OCI-LY3 (cell line): ENCODE measurements around the gene HIGD1C.

Experiments
- H2AFZ ChIP-seq: fragments of 200-600, 300-600 bp; shearing (Covaris generic); 2 replicates; pipeline ENCODE4 v1.6.0; 2014; ENCODE audit warnings: antibody characterized with exemption, low read depth, low read length
- H3K27ac ChIP-seq: fragments of 200-600, 300-600 bp; sonication (generic); 2 replicates; pipeline ENCODE4 v1.5.1; 2014; ENCODE audit warnings: mild to moderate bottlenecking, low read length, moderate library complexity, mixed read lengths
- H3K27me3 ChIP-seq: fragments of 200-600, 300-600 bp; sonication (generic); 2 replicates; pipeline ENCODE4 v1.6.1; 2014; ENCODE audit warnings: low read depth, low read length, mixed read lengths
- H3K36me3 ChIP-seq: fragments of 200-600, 300-600 bp; sonication (generic); replicated peaks from 2 replicates; pipeline ENCODE3; 2014; ENCODE audit warnings: low read depth, low read length, mixed read lengths
- H3K4me1 ChIP-seq: fragments of 300-600, 200-600 bp; sonication (generic); 2 replicates; pipeline ENCODE4 v1.6.1; 2014; ENCODE audit warnings: low read length, mixed read lengths
- H3K4me2 ChIP-seq: fragments of 200-600, 300-600 bp; sonication (generic); 2 replicates; pipeline ENCODE4 v1.6.1; 2014; ENCODE audit warnings: low read length, mixed read lengths
- H3K4me3 ChIP-seq: fragments of 300-600, 200-600 bp; sonication (generic); 2 replicates; pipeline ENCODE4 v1.5.1; 2014; ENCODE audit warnings: antibody characterized with exemption, mild to moderate bottlenecking, low read length, moderate library complexity
- H3K79me2 ChIP-seq: fragments of 300-600, 200-600 bp; shearing (Covaris generic); 2 replicates; pipeline ENCODE4 v1.6.1; 2014; ENCODE audit warnings: mild to moderate bottlenecking, low read length, mixed read lengths
- H3K9ac ChIP-seq: fragments of 300-600, 200-600 bp; shearing (Covaris generic); 2 replicates; pipeline ENCODE4 v1.6.0; 2014; ENCODE audit warnings: mild to moderate bottlenecking, low read length, moderate library complexity
- H3K9me3 ChIP-seq: fragments of 200-600, 300-600 bp; shearing (Covaris generic); 2 replicates; pipeline ENCODE4 v1.6.1; 2014; ENCODE audit warnings: low read length, mixed read lengths; ENCODE audit not compliant: insufficient read depth
- H4K20me1 ChIP-seq: fragments of 200-600, 300-600 bp; sonication (generic); 2 replicates; pipeline ENCODE4 v1.6.1; 2016; ENCODE audit warnings: low read length, mixed read lengths; ENCODE audit not compliant: insufficient read depth
- EZH2phosphoT487 ChIP-seq: fragments of 200-600 bp; shearing (Covaris generic); IDR thresholded peaks from 2 replicates; pipeline ENCODE4 v1.6.1; 2018; ENCODE audit warnings: antibody characterized with exemption, mixed run types, low read depth
- TF ChIP-seq, protein P1 (sequence below): fragments of 200-600, 300-600 bp; sonication (generic); IDR thresholded peaks from 2 replicates; pipeline ENCODE4 v1.5.1; 2014; ENCODE audit warnings: antibody characterized with exemption, low read length, low read depth

Gene HIGD1C

DNA sequence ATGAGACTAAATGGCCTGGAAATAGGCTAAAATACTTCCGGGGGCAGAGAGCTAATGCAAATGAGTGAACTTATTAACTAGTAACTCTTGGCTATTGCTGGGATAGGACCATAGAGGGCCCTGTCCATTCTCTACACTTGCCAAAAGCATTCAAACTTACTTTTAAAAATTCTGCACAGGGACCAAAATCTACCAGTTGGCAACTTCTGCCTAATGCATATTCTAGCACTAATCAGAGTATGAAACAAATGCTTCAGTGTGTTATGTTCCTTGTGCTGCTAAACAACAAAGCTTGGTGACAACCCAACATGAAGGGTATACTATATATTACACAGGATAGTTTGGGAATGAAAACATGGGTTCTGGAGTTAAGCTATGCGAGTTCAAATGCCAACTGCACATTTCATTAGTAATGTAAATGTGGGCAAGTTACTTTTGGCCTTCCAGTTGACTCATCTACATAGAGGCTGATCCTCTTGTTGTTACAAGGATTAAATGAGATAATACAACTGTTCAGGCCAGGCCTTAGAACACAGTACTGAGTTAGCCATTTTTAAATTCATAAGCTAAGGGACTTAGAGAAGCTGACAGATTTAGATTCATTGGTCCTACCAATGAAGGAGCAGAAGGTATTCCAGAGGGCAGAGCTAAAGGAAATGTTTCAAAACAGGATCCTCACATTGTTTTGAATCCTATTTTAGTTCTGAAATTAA, 32.4 kb downstream of the HIGD1C start:
- Histone ChIP-seq H3K4me1 (peaks cover 9% of the 10 kb centered on the region), H3K36me3 (peaks cover 29% of the 10 kb centered on the region), H3K27me3 (no peaks in the 10 kb centered on the region), H3K27ac (no peak overlapping the region), H3K4me3 (no peak overlapping the region), H3K4me2 (no peak overlapping the region), H3K9ac (no peak overlapping the region), H3K79me2 (no peaks in the 10 kb centered on the region), H2AFZ (no peak overlapping the region), H4K20me1 (no peaks in the 10 kb centered on the region), H3K9me3 (no peaks in the 10 kb centered on the region)
- TF ChIP-seq, protein P1, sequence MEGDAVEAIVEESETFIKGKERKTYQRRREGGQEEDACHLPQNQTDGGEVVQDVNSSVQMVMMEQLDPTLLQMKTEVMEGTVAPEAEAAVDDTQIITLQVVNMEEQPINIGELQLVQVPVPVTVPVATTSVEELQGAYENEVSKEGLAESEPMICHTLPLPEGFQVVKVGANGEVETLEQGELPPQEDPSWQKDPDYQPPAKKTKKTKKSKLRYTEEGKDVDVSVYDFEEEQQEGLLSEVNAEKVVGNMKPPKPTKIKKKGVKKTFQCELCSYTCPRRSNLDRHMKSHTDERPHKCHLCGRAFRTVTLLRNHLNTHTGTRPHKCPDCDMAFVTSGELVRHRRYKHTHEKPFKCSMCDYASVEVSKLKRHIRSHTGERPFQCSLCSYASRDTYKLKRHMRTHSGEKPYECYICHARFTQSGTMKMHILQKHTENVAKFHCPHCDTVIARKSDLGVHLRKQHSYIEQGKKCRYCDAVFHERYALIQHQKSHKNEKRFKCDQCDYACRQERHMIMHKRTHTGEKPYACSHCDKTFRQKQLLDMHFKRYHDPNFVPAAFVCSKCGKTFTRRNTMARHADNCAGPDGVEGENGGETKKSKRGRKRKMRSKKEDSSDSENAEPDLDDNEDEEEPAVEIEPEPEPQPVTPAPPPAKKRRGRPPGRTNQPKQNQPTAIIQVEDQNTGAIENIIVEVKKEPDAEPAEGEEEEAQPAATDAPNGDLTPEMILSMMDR = no peak
- TF ChIP-seq EZH2phosphoT487 = no peak

DNA sequence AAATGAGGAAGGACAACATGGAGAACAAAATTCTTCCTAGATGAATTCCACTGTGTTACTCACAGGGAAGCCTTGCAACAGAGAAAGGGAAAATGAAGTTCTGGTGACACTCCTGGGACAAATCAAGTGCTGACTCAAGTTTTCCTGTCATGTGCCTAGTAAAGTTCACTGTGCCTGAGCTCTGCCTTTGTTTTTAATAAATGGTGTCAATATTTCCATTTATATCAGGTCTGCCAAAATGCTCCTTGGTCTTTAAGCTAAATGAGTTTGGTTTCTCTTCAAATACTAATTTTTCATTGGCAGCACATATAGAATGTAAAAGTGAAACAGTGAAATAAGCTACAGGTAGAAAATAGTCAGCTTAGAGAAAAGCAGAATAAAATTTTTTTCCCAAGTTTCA, 33.0 kb downstream of the HIGD1C start:
- TF ChIP-seq EZH2phosphoT487 = no peak
- TF ChIP-seq, protein P1 = no peak
- Histone ChIP-seq H3K79me2 (no peaks in the 10 kb centered on the region), H3K9ac (no peak overlapping the region), H4K20me1 (no peaks in the 10 kb centered on the region), H3K4me1 (peaks cover 8% of the 10 kb centered on the region), H3K4me3 (no peak overlapping the region), H2AFZ (no peak overlapping the region), H3K36me3 (peaks cover 27% of the 10 kb centered on the region), H3K4me2 (no peak overlapping the region), H3K9me3 (no peaks in the 10 kb centered on the region), H3K27me3 (no peaks in the 10 kb centered on the region), H3K27ac (no peak overlapping the region)

DNA sequence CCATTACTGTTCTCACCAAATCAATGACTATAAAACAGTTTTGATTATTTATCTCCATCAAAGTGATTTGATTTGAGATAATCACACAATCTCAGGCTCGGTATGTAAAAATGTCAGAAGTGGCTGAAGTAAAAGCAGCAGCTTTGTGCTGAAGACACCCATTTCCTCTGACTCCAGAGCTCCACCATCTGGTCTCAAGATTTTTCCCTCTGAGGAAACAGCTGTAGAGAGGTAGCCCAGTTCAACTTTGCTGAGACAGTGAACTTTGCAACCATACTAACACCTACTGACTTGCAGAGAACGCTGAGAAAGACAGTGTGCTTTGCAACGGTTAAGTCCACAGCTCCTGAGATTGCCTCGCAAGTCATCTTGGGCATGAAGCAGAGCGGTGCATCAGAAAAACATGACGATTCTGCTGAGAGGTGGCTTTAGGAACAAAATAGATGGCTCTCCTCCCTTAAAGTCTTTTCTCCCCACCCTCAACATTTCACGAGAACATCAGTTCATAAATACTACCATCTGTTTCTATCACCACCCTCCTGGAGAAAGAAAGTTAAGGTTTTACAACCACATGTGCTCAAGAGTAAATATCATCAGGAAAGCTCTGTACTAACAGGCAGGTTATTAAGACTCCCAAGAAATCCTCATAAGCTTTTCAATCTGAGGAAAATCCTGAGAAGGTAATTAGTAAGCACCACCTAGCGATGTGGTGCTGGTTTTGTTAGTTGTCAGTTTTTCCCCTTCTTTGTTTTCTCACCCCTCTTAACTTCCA, 34.8 kb downstream of the HIGD1C start:
- Histone ChIP-seq H3K27ac (no peak overlapping the region), H3K79me2 (no peaks in the 10 kb centered on the region), H4K20me1 (0 out of 2 replicates have a peak, but pooled peaks cover 4% of the 10 kb centered on the region), H3K4me2 (no peak overlapping the region), H3K4me3 (no peak overlapping the region), H3K27me3 (no peaks in the 10 kb centered on the region), H3K36me3 (peaks cover 36% of the 10 kb centered on the region), H3K9me3 (no peaks in the 10 kb centered on the region), H2AFZ (no peak overlapping the region), H3K9ac (no peak overlapping the region), H3K4me1 (peaks cover 26% of the 10 kb centered on the region)
- TF ChIP-seq, protein P1 = peak; percentile 70
- no peak for TF ChIP-seq EZH2phosphoT487

DNA sequence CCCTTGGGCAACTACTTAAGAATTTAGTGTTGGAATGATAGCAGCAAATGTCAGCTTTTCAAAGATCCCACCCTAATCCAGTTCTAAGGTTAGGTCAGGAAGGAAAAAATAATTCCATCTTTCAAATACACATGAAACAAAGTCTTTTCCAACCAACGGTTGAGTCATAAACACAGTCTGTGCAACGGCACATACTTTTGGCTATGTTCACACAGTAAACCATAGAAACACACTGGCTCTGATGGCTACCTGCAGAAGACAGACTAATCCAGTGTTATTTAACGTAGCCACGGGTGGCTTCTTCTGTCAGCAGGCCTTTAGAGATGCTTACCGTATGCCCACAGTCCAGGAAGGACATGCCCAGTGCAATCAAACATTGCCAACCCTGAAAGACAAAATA, 35.7 kb downstream of the HIGD1C start:
- Histone ChIP-seq H3K27ac (no peak overlapping the region), H2AFZ (no peak overlapping the region), H4K20me1 (0 out of 2 replicates have a peak, but pooled peaks cover 4% of the 10 kb centered on the region), H3K4me1 (peaks cover 26% of the 10 kb centered on the region), H3K9ac (no peak overlapping the region), H3K36me3 (peaks cover 42% of the 10 kb centered on the region), H3K79me2 (no peaks in the 10 kb centered on the region), H3K27me3 (no peaks in the 10 kb centered on the region), H3K4me2 (no peak overlapping the region), H3K4me3 (no peak overlapping the region), H3K9me3 (no peaks in the 10 kb centered on the region)
- TF ChIP-seq, protein P1 = no peak
- no peak for TF ChIP-seq EZH2phosphoT487
